Occipital lobe (tissue), 2 donors: ENCODE results near the gene GALNS. TPM values are rescaled to one million over a fixed set of nuclear protein-coding genes. Genes with fewer than 3 reads are reported as not detected.
"Not testable (repeated sequence)": the region's sequence is repeated elsewhere in the genome, so short reads cannot be mapped to it uniquely, and the experiment has no call there.

Experiments
- DNase-seq: peaks from one replicate; lab custom pipeline; 2025; lab: John Stamatoyannopoulos, UW
- total RNA-seq: library from RNA; depleted of rRNA; stranded (reverse); fragments of >200 nt; gene quantifications from one replicate; pipeline ENCODE4 v1.2.3, GENCODE V29; 2014

The GALNS gene
- total RNA-seq, 1 donor from 2014 or later, result 6.6 TPM

DNA sequence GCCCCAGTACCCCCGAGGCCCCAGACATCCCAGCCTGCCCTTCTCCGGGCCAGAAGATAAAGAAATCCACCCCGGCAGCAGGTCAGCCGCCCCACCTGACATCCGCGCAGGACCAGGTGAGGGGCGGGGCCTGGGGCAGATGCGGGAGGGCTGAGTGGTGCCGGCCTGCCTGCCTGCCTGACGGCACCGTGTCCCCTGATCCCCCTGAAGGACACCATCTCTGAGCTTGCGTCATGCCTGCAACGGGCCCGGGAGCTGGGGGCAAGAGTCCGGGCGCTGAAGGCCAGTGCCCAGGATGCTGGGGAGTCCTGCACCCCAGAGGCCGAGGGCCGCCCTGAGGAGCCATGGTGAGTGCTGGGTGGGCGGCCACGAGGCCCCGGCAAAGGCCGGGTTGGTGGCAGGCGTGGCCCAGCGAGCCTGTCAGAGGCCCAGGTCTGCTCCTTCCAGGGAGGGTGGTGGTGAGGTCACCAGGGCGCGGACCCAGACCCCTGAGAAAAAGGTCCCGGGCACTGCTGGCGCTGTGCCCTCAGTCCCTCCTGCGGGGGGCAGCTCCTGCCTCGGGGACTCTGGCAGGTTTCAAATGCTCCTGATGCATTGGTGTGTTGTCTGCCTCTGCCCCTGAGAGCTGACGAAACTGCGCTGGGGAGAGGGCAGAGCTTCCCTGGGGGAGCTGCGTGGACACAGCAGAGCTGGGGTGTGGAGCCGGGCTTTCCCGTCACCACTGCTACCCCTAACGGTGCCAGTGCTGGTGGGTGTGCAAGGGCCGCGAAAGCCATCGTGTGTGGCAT is 52.0 kb downstream of the GALNS start:
- DNase-seq, result no peak

DNA sequence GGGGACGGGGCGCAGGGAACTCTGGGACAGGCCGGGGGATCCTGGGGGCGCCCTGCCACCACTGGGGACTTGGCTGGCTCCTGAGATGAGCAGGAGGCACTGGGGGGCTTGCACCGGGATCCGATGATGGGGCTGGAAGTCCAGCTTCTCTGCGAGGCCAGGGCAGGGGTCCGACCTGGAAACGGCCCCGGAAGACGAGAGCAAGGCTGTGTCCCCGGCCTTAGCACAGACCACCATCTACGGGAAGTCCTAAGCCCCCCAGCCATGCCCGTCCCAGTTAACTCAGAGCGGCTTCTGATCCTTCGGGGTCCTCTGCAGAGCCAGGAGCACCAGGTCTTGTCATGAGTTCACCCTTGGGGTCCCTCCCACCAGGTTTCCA is 52.6 kb downstream of the GALNS start:
- DNase-seq, result no peak

DNA sequence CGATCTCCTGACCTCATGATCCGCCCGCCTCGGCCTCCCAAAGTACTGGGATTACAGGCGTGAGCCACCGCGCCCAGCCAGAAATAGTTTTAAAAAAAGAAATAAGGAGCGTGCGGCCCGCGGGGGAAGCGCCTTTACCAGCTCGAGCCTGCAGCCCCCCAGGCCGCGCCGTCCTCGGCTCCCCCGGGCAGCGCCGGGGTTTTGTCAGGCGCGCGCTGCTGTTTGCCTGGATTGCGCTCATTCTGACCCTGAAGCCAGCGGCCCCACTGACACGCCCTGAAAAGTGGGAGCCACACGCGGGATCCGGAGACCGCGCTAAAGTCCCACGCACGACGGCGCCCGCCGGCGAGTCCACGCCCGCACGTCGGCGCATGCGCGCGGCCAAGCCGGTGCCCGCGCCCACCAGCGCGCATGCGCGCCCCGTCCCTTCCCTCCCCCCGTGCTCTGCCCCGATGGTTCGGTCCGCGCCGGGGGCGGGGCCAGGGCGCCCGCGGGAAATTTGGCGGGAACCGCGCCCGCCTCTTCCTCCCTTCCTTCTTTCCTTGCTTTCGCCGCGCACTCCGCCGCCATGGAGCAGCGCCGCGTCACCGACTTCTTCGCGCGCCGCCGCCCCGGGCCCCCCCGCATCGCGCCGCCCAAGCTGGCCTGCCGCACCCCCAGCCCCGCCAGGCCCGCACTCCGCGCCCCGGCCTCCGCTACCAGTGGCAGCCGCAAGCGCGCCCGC is 53.3 kb downstream of the GALNS start, which contains the start of gene CDT1:
TSS of gene CDT1 (plus strand) at position 526 of the 724 bp plus-strand sequence. CDS start at position 569, 43 bp downstream.
- peak; percentile 48 for DNase-seq

DNA sequence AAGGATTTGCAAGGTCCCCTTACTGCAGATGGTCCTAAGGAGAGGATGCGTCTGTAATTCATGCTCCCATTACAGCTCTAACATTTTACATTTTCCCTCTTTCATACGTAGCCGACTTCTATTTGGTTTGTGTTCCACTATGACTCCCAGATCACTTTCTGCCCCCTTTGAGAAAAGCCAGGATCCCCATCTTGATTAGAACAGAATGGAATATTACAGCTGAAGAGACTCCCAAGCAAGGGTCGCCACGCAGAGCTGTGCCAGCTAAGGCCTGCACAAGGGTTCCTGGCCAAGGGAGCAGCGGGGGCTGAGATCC is 56.5 kb downstream of the GALNS start:
- DNase-seq, result no peak

DNA sequence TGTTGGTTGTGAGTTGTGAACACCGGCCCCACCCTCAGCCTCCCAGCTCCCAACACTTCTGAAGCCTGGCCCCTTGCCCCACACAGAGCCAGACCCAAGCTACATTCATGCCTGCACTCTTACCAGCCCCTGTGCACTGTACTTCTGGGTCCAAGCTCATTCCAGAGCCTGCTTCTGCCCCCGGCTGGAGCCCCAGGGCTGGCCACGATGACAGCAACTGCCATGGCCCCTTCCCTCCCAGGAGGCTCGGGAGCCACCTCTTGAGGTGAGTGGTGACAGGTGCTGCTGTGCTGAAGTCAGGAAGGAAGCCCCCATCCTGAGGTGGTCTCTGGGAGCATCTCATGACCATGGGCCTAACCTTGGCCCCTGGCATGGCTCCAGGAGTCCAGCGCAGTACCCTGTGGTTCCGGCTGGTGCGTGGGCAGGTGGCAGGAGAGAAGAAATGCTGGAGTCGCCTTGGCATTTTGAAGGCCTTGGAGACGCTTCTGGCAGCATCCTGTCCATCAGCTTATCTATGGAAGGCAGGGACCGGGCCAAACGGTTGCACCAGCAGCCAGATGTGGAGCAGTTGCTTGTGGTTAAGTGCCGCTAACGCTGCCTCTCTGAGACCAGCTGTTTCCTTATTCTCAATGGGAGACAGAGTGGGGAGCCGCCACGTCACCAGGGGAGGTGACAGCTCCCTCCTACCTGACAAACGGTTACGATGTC is 57.0 kb downstream of the GALNS start:
- no peak for DNase-seq

DNA sequence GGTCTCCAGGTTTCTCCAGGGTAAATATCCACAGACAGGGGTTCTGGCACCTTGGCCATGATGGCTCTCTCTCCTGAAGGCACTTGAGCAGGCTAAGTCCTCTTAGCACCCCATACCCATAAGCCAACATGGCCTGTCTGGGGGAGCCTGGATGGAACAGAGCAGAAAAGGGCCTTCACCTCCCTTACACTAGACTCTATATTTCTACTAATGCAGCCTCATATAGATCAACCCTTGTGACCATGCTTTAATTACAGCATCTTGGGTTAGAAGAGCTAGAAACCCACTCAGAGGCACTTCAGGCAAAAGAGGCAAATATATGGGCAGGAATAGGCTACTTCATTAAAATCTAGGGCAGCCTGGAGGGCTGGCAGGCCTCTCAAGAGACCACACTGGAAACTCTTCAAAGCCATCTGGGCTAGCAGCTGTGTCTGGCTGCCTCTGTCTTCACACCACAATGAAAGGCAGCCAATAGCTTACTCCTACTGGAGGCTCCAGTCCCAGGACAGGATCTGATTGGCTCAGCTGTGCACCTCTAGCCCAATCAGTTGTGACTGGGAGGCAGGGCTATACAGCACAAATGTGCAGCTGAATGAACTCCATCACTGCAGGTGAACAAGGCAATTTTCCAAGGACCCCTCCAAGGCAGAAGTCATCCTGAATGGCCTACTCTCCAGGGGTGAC is 57.8 kb downstream of the GALNS start:
- DNase-seq, result no peak

DNA sequence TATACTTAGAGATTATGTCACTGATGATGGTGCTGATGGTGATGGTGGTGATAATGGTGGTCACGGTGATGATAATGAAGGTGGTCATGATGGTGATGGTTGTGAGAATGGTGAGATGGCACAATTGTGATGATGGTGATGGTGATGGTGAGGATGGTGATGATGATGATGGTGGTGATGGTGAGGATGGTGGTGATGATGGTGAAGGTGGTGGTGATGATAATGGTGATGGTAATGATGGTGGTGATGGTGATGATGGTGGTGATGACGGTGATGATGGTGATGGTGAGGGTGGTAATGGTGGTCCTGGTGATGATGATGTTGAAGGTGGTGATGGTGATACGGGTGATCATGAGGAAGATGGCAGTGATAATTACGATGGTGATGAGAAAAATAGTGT is 58.7 kb downstream of the GALNS start:
- DNase-seq, result no peak

DNA sequence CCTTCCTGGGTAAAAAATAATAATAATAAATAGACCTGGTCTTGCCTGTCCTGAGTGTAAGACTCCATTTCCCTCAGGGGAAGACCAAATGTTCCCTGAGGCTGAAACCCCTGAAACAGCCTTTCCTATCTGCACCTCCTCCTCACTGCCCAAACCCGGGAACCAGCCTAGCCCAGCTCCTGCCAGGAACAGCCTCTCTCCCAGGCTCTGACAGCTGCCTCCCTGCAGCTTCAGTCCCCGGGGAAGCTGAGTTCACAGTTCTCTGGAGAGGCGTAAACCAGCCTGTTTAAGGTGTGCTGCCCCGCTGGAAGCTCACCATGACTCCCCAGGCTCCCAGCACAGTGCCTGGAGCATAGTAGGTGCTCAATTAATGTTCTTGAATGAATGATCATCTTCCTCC is 60.5 kb downstream of the GALNS start:
- no peak for DNase-seq

DNA sequence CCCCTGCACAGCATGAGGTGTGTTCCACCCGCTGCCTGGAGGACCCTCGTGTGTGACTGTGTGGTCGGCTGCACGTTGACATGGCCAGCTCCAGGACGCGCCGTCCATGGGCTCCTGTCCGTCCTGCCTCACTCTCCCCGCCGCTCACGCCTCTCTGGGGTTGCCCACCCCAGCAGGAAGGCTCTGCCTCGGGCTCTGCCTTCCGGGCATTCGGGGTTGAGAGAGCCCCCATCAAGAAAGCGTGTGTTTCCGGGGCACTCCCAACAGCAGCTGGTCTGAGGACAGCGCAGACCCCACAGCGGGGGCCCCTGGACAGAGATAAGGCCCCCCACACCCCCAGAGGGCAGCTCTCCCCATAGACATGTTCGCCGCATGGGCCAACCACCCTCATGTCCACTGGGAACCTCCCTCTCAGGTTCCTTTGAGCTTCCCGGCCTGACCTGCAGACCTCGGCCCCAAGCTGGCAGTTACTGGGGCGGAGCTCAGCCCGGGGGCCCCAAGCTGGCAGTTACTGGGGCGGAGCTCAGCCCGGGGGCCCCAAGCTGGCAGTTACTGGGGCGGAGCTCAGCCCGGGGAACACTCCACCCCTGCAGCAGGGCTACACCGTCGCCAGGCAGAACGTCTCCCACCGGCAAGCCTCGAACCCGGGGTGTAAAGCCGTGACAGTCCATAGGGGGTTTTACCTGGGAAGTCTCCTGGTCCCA is 63.3 kb downstream of the GALNS start:
- DNase-seq, result no peak

DNA sequence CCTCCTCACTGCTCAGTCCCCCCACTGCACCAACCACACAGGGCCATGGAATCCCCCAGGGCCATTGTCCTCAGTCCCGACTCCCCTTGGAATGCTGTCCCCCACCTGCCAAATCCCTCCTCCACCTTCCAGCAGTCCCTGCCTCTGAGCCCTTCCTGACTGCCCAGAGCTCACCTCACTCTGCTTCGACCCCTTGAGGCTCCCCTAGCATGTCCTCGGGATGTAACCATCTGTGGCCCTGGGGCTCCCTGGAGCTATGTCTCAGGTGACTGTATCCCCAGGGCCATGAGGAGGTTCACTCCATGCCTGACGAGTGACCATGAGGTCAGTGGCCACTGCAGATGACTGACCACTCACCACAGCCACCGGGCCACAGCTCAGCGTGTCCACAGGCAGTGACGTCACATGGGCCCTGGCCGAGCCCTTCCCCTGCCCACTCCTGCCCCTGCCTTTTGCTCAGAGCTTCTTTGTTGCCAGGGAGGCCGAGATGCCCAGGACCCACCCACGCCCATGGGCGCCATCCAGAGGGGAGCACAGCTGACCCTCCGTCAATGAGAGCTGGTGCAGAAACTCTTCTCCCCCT is 64.0 kb downstream of the GALNS start:
- DNase-seq, result no peak

DNA sequence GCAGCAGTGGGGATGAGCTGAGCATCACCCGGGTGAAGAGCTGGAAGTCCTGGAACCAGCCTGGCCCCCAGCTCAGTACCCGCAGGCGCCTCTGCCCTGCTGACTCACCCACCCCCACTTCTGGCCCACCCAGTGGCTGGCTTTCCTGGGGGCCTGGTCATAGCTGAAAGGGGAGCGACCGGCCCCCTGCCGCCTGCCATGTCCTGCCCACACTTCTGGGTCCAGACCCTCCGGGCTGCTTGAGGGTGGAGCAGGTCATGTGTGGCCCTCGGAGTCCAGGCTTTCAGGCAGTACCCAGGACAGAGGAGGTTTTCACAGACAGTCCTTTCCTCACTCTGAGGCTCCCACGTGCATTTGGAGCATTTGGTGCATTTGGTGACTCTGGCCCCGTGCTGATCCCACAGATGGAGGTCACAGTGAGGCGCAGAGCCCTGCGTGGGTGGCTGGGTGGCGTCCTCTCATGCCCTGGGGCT is 64.6 kb downstream of the GALNS start:
- DNase-seq, result no peak

DNA sequence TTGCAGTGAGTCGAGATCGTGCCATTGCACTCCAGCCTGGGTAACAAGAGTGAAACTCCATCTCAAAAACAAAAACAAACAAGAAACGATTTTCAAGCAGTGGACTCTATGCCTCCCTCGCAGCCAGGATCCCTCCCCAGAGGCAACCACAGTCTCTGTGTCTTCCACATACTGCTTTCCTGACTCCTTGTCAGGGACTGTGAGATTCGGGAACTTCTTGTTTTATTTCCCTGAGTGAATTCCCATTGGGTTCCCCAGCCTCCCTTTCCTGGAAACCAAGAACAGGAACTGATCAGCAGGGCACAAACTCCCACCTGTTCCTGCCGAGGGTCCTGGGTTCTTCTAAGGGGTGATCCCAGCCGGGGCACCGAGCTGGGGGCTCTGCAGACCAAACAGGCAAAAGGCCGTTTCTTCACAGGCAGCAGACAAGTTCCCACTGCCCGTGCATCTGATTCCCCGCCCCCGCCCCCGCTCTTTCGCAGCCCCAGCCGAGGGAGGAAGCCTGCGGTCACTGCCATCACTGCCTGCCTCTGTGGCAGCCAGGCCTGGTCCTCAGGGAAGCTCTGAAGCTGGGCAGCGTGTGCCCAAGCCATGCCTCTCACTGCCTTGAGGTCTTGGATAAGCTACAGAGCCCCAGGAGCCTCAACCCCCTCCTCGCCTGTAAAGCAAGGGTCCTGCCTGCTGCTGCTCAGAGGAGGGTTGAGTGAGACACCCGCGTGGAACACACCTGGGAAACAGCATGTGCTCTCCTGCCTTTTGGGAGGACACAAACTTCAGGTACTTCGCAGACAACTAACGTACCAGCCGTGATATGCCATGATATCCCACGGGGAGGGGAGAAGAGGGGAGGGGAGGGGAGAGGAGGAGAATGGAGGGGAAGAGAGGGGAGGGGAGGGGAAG is 66.2 kb downstream of the GALNS start:
- DNase-seq, result no peak

DNA sequence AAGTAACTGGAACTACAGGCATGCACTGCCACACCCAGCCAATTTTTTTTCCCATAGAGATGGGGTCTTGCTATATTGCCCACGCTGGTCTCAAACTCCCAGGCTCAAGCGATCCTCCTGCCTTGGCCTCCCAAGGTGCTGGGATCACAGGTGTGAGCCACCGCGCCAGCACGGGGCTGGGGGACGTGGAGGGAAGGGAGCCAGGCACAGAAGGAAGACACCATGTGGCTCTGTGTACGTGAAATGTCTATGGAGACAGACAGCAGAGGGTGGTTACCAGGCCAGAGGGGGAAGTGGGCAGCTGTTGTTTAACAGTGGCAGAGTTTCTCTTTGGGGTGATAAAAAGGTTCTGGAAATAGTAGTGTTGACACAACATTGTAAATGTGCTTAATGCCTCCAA is 67.2 kb downstream of the GALNS start:
- no peak for DNase-seq

DNA sequence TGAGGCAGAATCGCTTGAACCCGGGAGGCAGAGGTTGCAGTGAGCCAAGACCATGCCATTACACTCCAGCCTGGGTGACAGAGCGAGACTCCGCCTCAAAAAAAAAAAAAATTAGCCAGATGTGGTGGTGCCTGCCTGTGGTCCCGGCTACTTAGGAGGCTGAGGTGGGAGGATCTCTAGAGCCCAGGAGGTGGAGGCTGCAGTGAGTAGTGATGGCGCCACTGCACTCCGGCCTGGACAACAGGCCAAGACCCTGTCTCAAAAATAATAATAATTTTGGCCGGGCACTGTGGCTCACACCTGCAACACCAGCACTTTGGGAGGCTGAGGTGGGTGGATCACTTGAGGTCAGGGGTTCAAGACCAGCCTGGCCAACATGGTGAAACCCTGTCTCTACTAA is 68.0 kb downstream of the GALNS start:
- DNase-seq, result not testable (repeated sequence)

DNA sequence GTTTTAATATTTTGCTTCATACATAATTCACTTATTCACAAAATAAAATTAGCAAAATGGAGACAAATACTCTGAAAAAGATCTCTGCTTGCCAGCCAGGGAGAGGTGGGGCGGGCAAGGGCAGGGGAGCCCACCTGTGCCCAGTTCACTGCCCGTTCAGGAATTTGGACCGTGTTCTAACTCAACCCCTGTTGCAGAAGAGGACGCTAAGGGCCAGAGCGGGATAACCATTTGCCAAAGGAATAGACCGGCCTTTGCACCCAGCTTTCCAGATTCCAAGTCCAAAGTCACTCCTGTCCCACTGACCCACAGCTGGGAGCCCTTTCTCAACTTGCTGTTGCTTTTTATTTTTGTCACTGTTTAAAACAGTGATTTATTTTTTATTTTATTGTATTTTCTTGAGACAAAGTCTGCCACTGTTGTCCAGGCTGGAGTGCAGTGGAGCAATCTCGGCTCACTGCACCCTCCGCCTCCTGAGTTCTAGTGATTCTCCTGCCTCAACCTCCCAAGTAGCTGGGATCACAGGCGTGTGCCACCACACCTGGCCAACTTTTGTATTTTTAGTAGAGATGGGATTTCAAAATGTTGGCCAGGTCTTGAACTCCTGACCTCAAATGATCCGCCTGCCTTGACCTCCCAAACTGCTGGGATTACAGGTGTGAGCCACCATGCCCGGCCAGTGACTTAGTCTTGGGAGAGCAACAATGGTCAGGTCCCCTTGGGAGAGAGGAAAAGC is 69.0 kb downstream of the GALNS start:
- no peak for DNase-seq

DNA sequence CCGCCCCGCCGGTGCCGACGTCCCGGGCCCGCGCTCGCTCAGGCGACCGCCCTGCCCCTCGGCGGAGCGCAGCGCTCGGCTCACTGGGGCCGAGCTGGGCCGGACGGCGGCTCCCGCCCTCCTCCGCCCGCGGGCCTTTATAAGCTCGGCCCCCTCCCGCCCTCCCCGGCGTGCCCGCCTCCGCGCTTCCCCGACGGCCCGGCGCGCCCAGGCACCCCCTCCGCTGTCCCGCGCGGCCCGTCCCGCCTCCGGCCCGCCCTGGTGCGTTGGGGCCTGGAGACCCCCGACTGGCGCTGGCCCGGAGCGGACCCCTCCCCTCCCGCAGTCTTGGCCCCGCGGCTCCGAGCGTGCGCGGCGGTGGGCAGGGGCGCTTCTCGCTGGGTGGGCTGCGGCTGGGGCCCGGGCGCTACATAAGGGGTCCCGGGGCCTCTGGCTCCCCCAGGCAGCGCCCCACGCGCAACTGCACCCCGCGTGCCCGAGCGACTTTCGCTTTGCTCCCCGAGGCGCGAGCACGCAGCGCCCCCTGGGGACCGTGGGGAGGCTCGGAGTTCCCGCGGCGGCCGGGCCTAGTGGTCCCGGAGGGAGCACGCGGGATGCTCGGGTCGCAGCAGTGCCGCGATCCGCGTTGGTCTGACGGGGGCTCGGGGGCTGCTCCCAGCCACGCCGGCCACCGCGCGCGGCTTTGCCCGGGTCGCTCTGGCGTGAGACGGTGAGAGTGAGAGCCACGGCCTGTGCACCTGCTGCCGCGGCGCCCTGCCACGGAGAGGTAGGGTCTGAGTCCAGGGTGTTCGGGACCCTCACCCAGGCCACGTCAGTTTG is 71.4 kb downstream of the GALNS start, which contains the start of gene PIEZO1:
TSS of gene PIEZO1 (minus strand) at position 115 of the 819 bp plus-strand sequence. CDS start 256 bp downstream, outside the sequence.
- no peak for DNase-seq

DNA sequence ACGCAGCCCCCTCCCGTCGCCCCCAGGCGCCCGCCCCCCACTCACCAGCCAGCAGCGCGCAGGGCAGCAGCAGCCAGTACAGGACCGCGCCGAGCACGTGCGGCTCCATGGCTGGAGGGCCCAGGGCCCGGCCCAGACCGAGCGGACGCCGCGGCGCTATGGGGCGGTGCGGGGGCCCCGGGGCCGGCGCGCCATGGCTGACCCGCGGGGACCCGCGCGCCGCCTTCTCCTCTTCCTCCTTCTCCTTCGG is 72.0 kb downstream of the GALNS start:
- no peak for DNase-seq
